AG08396 (cell line): ENCODE measurements around the gene RPLP2.

Experiments
- DNase-seq: peaks from one replicate; pipeline ENCODE4 v3.0.0; 2012; ENCODE audit warnings: low spot score, mixed read lengths

Gene RPLP2

DNA sequence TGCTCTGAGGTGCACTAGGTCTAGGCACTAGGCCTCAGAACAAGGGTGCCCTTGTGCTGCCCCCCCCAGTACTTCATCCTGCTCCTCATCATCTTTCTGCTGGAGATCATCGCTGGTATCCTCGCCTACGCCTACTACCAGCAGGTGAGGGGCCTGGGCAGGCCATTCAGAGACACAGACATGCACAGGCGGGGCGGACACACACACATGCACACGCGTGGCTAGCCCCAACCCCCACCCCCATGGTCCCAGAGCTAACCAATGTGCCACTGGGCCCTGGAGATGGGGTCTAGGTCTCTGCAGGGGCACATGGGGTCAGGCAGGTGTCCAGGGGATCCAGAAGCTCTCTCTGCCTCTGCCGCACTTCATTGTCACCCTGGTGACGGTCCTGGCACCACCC lies 26.9 kb downstream of the RPLP2 start:
- no peak for DNase-seq

DNA sequence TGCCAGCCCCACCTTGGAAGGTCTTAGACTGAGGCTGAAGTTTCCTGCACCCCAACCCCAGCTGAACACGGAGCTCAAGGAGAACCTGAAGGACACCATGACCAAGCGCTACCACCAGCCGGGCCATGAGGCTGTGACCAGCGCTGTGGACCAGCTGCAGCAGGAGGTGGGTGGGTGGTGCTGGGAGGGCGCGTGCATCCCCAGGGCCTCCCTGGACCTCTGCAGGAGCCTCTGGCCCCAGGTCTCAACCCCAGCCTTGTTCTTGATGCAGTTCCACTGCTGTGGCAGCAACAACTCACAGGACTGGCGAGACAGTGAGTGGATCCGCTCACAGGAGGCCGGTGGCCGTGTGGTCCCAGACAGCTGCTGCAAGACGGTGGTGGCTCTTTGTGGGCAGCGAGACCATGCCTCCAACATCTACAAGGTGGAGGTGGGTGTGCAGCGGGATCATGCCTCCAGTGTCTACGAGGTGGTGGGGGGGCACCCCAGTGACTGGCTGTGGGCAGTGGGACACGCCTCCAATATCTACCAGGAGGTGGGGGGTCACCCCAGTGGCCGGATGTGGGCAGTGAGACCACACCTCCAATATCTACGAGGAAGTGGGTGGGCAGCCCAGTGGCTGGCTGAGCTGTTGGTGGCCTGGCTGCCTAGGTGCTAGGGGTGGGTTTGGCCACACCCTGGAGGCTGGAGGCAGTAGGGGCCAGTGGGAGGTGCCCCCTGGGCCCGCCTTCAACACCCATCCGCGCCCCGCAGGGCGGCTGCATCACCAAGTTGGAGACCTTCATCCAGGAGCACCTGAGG lies 27.6 kb downstream of the RPLP2 start:
- DNase-seq: no peak

DNA sequence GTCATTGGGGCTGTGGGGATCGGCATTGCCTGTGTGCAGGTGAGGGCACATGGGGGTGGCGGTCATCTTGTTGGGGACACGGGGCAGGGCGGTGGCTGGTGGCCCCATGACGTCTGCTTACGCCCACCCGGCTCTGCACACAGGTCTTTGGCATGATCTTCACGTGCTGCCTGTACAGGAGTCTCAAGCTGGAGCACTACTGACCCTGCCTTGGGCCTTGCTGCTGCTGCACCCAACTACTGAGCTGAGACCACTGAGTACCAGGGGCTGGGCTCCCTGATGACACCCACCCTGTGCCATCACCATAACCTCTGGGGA lies 28.2 kb downstream of the RPLP2 start:
- DNase-seq: no peak

- no peak for DNase-seq
Measured at GRCh38 chr11:838441-839279, 28.9 kb downstream of the RPLP2 start.

- DNase-seq: no peak
Measured at GRCh38 chr11:839280-839623, 29.5 kb downstream of the RPLP2 start.

GRCh38 chr11:839875-840617 lies 30.3 kb downstream of the RPLP2 start:
- no peak for DNase-seq

GRCh38 chr11:841981-842369 lies 32.2 kb downstream of the RPLP2 start:
- no peak for DNase-seq

DNA sequence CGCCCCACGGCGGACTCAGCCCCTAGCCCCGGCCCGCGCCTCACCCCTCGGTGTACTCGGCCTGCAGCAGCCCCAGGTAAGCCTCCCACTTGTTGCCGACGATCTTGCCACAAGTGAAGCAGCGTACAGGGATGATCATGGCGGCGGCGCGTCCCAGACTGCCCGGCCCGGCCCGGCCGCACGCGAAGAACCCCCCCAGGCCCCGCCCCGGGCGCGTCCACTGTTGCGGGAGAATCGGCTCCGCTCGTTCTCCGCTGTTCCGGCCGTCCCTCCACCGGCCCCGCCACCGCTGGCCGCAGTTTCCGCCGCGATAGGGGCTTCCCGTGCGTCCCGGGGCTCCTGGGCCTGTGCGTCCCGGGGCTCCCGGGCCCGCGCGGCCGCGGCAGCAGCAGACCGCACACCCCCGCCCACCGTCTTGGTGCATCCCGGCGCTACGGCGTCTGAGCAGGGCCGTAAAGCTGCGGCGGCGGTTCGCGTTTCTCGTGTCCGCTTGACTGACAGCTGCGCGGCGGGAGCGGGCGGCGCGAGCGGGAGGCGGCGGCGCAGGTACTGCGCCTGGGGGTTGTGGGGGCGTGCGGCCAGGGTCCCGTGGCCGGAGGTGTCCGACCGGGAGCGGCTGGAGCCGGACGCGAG lies 32.7 kb downstream of the RPLP2 start, which contains the start of the genes POLR2L and TSPAN4:
TSS of gene POLR2L (minus strand) at position 160 of the 633 bp plus-strand sequence. CDS start at position 139, 21 bp downstream.
TSS of gene TSPAN4 (plus strand) at position 483 of the 633 bp plus-strand sequence. CDS start 7,453 bp downstream, outside the sequence.
- DNase-seq: peak; percentile 92

GRCh38 chr11:843086-843734 lies 33.4 kb downstream of the RPLP2 start:
- DNase-seq: no peak

DNA sequence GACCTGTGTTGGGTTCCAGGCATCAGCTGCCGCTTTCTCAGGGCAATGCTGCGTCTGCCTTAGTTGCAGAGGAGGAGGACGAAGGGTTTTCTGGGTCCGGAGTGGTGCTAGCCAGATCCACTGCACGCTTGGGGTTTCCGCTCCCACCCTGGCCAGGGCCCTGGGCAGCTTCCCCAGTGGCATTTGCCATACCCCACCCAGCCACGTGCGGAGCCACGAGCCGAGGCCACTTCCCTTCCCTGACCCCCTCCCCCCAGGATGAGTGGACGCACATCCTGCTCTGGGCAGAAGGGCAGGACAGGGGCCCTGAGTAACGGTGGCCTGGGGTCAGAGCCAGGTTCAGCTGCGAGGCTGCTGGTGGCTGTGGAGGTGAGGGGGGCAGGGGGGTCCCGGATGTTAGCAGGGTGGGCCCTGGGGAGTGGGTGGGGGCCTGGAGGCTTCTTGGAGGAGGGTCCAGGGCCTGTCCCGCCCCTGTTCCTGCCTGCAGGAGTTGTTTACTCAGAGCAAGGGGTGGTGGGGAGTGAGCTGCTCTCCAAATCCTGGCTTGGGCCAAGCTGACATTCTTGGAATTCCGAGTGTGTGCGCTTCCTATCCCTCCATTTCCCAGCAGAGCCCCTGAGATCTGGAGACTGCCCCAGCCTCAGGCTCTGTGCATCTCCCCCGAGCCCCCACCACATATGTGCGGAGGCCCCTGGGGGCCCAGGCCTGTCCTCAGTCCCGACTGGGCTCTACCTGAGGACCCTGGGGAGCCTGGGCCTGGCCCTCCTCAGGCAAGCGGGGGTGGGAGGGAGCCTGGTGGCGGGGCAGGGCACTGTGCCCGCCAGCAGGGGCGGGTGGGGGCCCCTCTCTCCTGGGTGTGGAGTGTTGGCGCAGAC lies 34.3 kb downstream of the RPLP2 start:
- peak; percentile 93 for DNase-seq

- DNase-seq: peak; percentile 90
Measured at GRCh38 chr11:844693-845644, 35.2 kb downstream of the RPLP2 start.

GRCh38 chr11:845872-846495 lies 36.2 kb downstream of the RPLP2 start:
- DNase-seq: no peak

DNA sequence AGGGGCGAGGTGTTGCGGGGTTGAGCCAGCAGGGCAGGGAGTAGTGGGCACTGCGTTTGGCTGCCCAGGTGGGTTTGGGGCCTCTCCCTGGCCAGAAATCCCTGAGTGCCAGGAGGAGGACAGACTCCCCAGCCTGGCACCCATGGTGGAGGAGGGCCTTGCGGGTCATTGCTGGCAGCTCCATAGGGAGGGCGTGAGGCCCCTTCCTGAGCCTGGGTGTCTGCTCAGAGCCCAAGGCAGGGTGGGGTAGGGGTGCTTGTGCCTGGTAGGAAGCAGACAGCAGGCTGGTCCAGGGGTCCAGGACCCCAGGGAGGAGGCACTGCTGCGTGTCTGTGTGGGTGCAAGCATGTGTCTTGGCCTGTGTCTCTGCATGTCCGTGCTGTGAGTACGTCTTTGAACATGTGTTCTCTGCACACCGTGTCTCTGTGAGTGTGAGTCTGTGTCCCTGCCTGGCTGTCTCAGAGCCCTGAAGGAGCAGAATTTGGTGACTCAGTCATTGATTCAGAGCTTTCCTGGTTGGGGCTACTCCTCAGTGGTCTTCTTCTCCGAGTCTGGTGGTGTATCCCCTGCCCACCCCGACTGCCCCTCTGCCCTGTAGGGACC lies 36.8 kb downstream of the RPLP2 start:
- peak; percentile 72 for DNase-seq

GRCh38 chr11:847876-848275 lies 38.1 kb downstream of the RPLP2 start:
- no peak for DNase-seq

- peak; percentile 84 for DNase-seq
Measured at GRCh38 chr11:848380-848931, 38.7 kb downstream of the RPLP2 start.

GRCh38 chr11:849104-849824 lies 39.5 kb downstream of the RPLP2 start:
- DNase-seq: no peak
